NCI-H2171 (cell line): ENCODE measurements around the gene PPP2R2B.

ENCODE experiments used
- DNase-seq: peaks from one replicate; lab custom pipeline; 2025; lab: John Stamatoyannopoulos, UW

PPP2R2B gene

DNA sequence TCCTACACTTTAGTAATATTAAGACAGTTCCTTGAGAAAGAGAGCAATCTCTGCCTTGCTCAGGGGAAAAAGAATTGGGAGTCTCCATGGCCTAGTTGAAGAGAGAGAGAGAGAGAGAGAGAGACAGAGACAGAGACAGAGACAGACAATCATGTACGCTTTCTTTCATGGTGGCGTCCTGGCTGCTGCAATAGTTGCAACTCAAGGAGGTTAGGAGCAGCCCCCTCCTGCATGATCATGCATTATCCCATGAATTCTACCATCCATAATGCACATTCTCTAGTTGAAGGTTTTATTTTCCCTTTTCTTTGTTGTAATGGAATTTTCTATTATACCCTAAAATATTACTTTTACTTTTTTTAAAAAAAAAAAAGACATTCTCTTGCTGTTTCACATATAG, 50.7 kb downstream of the PPP2R2B start:
- DNase-seq = no peak

DNA sequence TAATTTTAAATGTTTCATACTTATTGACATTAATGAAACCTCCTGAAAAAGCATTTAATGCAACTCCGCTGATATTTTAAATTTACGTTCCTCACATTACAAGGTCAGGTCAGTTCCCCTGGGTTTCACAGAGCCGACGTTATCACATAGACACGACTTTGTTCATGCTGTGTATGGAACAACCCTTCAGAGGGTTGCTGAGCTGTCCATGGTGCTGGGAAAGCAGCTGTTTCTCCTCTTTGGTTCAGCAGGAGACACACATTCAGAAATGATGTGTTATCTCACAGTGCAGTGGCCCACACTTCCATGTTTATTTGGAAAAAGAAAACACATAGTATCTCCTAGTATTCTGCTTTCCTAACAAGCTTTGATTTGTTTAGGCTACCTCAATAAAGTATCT, 53.5 kb downstream of the PPP2R2B start:
- DNase-seq = no peak

DNA sequence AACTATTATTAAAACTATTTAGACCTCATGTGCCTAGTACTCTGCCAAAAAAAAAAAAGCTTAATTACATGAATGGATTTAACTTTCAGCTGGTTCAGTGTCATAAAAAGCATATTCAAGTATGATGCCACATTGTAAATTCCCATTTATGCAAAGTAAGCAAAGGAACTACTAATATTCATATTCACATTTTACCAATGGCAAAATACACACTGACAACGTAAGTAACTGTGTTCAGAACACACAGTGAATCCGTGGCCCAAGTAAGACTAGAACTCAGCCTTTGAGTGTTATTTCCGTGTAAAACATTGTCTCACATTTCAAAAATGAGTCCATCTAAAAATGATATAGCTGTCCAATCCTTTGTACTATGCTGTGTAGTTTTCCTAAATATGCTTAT, 56.8 kb downstream of the PPP2R2B start:
- no peak for DNase-seq

DNA sequence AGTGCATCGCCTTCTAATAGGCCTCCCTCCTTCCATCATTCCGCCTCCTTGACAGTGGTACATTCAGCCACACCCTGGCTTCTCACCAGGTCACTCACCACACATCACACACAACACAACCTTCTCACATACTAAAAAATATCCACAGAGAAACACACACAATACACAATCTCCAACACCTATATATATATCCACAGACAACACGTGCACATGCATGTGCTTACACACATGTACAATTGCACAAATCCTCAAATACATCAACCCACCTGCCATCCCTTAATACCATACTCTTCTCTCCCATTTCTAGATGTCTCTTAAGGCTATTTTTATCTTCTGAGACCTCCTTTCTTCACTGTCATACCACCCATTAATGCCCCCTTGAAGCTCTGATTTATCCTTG, 57.6 kb downstream of the PPP2R2B start:
- DNase-seq = no peak

DNA sequence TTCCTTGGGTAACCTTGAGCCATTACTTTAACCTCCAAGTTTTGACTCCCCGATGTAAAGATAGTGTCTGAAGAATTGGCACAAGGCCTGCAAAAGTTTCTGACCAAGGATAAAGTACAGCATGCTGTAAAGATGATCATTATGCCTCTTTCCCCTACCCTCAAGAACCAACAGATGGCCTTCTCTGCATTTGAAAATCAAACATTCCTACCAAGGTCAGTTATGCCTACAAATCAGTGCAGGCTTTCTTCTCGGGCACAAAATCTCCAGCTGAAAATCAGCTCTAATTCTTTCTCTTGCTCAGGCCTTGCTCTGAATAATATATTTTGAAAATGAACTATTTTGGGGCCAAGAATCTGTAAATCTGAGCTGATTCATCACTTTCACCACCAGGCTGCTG, 59.7 kb downstream of the PPP2R2B start:
- DNase-seq = no peak

DNA sequence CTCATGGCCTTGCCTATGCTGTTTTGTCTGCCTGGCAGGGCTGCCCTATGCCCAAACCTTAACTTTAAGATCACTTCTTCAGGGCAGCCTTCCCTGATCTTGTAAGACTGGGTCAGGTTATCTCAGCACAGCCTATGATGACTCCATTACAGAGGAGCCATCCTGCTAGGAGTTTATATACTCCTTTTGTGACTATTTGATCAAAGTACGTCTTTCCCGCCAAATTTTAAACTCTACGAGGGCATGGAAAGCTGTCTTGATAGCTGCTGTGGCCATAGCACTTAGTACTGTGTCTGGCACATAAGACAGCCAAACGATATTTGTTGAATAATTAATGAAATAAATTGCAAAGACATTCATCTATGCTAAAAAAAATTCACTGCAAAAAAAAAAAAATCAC, 60.6 kb downstream of the PPP2R2B start:
- no peak for DNase-seq

DNA sequence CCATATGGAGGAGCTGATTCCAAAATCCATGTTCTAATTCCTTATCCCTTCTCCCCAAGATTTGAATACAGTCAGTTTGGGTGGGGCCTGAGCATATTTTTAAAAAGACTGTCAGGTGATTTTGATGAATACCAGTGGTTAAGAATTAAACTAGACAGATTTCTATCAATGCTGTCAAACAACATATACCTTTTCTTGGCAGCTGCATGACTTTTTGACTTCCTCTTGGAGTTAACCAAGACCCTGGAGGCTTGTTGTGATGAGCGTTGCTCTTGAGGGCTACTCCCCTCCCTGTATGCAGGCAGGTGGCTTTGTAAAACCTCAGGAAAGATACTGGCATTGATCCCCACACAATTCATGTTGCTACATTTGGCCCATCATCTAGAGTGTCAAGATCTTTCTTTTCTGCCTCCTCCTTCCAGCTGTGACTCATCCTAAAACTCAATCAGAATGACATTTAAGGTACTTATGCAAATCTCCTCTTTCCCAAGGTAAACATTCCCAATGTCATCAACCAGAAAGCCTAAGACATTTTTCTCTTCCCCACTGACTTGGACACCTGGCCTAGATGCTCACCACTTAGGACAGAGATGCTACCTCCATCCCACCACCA, 61.7 kb downstream of the PPP2R2B start:
- DNase-seq = no peak

DNA sequence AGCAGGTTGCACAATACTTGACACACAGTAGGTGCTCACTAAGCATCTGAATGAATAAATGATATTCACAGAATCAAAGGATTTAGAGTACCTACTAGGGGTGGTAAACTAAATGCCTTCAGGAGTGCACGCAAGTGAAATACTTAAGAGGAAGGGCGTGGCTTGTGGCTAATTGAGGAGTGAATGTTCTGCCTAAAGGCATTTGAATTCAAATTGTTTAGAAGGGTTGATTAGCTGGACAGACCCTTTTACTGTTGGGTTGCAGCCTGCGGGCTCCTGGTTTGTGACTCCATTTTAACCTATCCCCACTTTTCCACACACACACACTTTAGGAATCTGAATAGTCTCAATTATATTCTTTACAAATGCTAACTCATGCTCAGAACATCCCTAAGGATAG, 63.1 kb downstream of the PPP2R2B start:
- DNase-seq = no peak

DNA sequence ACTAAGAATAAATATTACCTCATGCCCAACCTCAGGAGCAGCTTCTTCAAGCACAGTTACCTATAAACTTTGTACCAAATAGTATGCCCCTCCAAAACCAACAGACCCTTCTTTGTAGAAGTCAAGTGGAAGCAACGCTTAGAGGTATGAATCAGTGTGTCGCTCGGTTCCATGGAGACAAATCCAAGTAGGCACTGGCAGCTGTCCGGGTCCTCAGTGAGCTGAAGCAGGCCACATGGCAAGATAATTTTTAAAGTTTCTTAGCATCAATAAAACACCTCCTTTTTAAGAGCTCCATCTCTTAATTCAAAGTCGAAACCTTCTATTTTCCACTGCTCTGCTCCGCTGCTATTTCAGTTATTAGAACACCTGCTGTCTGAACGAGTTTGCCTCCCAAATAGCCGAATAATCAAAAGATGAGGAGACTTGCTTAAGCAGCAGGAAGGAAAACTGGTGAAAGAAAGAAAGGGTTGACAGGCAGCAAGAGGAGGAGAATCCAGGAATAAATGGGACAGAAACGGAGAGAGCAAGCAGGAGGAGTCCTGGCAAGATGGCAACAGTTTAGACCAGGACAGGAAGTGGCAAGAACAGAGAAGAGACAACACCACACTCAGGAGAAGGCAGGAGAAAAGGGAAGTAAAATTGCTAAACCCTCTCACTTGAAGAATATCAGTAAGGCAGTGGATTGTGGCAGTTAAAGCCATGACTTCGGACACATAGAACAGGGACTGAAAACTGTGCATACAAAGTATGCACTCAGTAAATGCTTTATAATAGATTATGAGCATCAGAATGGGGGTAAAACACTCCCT, 65.0 kb downstream of the PPP2R2B start:
- no peak for DNase-seq

DNA sequence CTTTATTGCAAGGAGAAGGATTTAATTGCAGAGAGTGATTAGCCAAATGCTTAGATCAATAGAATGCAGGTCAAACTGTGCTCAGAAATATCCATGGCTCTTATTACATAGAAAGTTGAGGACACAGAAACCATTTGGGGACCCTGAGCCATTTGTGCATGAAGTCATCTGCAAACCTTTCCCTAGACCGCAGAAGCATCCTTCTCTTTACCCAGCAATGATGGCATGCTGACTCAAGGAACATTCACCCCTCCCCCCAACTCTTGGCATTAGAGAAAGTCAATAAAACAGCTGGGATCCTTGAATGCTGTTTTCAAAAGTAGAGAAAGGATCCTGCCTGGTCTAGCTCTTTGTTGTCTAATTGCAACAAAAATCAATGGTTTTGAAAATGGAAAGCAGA, 73.5 kb downstream of the PPP2R2B start:
- no peak for DNase-seq

DNA sequence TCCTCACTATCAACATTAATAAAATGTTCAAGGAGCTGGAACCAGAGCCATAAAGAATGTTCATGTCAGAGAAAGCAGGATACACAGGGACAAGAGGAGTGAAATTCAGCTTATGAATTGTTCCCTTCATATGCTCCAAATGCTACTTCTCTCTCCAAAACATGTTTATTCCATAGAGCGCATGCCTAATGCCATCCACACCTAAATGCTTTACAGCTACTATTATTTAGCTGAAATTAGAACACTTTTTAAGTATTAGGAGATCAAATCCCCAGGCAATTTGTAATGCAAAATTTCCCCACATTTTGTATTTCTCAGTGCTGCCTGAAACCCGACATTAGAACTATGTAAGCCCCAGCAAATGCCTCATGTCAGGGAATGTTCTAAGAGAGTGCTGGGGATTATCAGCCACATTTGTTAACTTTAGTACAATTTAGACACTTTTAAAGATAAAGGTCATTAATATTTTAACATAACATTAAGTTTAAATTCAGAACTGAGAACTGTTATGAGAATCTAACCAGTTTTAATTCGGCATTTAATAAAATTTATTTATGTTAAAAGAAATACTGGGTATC, 75.5 kb downstream of the PPP2R2B start:
- no peak for DNase-seq

DNA sequence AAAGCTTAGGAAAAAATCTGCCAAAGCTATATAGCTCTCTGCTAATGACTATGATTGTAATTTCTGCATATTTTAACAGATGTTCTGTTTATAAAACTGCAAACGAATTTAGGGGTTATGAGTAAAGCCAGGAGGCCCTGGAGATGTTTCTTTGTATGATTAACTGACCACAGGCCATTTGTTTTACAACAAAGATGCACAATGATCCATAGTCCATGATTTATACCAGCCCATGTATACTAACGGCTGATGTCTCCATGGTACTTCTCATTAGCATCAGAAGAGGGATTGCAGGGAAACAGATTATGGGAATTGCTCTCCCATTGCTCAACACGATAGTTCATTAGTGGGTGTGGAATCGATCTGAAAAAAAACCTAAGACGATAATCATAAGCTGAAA, 78.9 kb downstream of the PPP2R2B start:
- no peak for DNase-seq

DNA sequence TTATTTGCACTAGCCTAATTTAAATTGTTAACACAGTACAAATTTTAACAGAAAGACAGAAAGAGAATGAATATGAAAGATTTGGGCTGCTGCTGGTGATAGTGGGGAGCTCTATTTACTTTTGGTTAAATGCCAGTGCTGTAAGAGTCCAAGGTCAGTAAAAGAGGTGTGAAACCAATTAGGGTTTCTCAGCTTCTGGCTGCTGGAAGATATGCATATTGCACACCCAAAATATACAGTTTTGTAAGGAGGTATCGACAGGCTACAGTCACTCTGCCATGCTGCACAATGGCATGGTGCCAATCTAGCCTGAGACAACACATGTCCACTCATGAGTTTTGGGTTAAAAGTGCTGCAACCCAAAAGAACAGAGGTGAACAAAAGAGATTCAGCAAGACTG, 79.3 kb downstream of the PPP2R2B start:
- no peak for DNase-seq

DNA sequence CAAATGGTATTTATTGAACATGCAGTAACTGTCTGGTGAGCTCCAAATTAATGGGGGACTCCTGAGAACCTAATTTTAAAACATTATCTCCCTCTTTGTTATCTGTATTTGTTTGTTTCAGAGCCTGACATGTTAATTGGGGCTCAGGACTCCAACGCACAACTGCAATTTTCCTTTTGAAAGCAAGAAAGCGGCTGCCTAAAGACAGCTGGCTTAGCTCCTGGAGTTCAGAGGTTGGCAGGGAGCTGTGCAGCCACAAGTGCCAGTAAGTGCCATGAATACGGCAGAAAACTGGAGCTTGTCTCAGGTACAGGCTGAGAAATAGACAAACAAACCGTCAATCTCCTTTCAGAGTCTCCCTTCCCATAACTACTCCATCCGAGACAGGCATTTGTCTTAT, 80.9 kb downstream of the PPP2R2B start:
- no peak for DNase-seq

DNA sequence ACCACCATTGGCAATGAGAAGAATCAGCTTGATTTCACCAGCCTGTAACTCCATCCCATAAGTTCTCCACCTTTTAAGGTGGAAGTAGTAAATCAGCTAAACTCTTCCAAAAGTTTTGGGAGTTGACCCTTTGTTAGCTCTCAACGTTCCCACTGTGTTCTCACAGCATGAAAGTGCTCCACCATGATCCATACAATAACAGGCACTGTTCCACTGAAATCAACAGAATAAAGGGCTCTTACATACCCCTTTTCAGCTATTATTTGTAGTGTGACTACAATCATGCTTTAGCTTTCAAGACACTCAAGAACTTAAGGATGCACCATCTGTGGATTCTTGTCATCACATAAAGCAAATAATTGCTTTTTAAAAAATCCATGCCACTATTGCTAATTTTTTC, 81.6 kb downstream of the PPP2R2B start:
- DNase-seq = no peak

DNA sequence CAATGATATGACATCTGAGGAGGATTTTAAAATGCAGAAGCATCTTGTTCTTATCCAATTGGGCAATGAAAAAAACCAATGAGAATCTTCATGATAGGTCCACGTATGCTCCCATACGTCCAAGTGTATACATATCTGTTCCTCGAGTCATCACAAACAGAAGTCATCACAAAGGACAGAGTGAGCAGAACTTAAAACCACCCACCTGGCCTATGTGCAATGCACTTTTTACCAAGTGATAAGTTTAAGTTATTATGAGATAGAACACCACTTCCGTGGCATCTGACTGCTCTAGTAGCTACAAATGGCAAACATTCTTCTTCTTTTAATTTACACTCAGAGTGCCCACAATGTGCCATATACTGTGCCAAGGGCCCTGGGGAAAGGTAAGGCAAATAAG, 82.4 kb downstream of the PPP2R2B start:
- DNase-seq = no peak

DNA sequence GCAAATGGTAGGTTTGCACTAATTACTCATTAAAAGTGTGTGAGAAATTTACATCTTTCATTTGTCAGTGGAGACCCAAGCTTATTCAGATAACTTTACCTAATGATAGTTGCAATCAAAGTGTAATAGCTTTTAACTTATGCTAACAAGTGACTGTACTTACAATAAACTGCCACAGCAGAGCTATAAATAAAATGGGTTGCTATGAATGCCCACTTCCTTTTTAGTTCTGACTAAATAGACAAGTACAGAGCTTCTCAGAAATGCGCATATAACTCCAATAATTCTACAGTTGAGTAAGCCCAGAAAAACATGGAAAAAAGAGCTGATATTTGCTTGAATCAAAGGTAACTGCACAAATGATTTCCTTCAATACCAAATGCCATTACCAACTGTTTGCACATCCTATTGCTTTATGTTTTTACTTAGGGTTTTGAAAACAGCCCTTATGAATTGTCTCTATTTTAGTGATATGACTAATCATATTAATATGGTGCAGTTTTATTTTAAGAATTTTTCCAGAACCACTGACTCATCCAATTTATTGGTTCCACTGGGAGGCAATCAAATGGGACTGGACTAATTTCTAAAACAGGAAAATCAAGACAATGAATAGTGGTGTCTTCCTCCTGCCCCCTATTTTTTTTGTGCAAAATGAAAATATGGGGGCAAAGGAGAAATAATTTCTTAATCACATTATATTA, 84.1 kb downstream of the PPP2R2B start:
- no peak for DNase-seq

DNA sequence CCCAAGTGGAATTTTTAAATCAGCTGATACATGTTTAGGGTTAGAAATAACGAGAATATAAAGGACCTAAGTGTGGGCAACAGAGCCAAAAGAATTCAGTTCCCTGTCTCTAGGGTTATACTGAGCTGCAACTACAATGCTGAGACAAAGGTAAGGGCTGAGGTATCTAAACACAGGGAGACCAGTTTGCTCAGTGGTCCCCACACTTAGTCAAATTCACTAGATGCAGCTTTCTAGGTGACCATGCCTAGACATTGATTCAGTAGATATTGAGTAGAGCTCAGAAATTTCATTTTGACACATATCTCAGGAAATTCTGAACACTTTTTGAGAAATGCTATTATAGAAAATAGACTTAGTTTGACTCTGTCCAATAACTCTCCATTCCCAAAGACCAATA, 84.8 kb downstream of the PPP2R2B start:
- no peak for DNase-seq

DNA sequence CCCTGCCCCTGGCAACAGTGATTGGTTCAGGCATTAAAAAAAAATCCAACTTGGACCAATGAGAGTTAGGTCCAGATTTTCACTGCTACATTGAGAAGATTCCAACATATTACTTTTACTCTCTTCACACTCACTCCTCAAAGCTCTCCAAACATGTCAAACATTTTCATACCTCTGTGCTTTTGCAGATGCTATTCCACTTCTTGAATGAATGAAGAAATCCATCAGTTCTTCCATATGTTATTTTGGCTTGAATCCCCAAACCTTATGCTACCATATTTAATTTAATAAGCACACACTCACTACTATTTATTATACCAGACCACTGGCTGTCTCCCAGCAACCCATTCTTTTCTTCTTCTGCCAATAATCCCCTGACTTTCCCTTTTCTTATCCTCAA, 87.1 kb downstream of the PPP2R2B start:
- no peak for DNase-seq

DNA sequence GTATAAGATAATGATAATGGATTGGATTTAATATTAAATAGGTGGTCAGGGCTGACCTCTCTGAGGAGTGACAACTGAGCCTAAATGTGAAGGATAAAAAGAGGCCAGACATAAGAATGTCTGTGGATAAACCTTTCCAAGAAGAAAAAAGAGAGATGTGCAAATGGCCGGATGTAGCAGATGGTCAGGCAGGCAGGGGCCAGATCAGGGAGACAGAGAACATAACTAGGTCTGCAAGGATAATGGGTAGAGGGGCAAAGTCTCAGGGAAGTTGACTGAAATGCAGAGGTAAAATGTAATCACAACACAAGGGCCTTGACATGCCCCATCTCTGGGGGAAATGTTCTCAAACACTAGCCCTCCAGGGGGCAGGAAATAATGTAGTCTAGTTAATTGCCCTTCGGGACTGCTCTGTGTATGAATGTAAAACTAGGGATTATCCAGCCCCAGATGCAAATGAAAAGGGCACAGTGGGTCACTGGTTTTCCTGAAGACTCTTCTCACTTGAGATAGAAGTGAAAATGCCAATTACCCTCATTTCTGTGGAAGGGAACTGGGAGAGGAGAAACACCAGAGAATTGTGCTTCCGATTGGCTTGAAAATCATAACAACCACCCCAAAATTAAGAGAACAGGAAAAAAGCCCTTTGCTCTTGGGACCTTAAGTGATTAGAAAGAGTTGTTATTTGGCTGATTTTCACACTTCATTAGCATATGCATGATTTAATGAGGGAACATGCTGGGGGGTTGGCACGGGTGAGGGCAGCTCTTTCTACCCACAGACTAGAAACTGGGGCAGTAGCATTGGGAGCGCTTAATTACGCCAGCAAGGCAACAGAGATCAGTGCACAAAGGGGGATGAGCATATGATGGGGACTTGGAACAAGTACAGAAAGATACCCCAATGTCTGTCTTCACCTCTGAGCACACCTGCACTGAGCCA, 88.6 kb downstream of the PPP2R2B start:
- no peak for DNase-seq

DNA sequence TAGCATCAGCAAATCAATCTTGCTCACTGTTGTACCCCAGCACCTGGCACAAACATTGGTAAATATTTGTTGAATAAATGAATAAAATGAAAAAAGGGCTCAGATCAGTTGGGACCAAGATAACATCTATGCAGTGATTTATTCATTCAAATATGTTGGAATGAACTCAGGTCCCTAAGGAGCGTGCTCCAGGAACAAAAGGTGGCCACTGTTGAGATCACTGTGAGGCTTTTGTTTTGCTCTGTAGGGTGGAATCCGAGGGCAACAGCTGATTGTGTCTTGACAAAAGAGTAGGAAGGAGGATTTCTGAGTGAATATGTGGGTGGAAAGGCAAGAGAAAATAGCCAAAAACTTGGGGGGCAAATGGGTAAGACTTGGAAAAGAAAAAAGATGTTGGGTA, 89.7 kb downstream of the PPP2R2B start:
- DNase-seq = no peak

DNA sequence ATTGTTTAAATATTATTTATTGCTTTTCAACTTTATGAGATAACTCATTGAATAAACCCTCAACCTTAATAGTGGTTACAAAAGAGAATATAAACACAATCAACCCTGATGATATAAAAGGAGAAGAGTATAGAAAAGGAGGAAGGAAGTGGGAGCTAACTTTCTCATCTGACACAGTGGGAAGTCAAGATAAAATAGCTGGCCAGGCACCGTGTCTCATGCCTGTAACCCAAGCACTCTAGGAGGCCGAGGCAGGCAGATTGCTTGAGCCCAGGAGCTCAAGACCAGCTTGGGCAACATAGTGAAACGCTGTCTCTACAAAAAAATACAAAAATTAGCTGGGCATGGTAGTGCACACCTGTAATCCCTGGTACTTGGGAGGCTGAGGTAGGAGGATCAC, 93.5 kb downstream of the PPP2R2B start:
- no peak for DNase-seq
